Panc1 (cell line): ENCODE results near the gene SPDEF. TPM values are rescaled to one million over a fixed set of nuclear protein-coding genes. Genes with fewer than 3 reads are reported as not detected.

Experiments
- ATAC-seq: fragments of 200-7000 bp; cut with Tn5 transposase; 2 replicates; pipeline ENCODE4 v1.9.1; 2020; ENCODE audit warnings: mild to moderate bottlenecking, moderate library complexity
- BruUV-seq: library from RNA; stranded (reverse); fragments of 400-500 nt; replicated peaks from 2 replicates; lab custom pipeline; 2021; lab: Mats Ljungman, UMichigan
- CTCF ChIA-PET: fragments of 300-600 bp; sonication (Branson Sonifier 250); formaldehyde crosslinking; loops from one replicate; lab custom pipeline; 2022; ENCODE audit warnings: antibody characterized with exemption; lab: Charles Lee
- POLR2A ChIA-PET: fragments of 300-600 bp; sonication (Branson Sonifier 250); formaldehyde crosslinking; loops from one replicate; lab custom pipeline; 2022; ENCODE audit warnings: antibody characterized with exemption; lab: Charles Lee
- DNase-seq: peaks from one replicate; pipeline ENCODE4 v3.0.0-alpha.2; 2010; ENCODE audit warnings: low read depth, low spot score
- H3K27ac ChIP-seq: 2 replicates; pipeline ENCODE4 v1.5.1; 2011; ENCODE audit warnings: mild to moderate bottlenecking, low read length, inconsistent platforms
- H3K27me3 ChIP-seq: fragments of 200-500 bp; sonication (Bioruptor generic); 2 replicates; pipeline ENCODE4 v1.6.0; 2014; ENCODE audit warnings: low read length, inconsistent platforms; ENCODE audit not compliant: control insufficient read depth, insufficient read depth
- H3K36me3 ChIP-seq: fragments of 200-500 bp; sonication (Bioruptor generic); 2 replicates; pipeline ENCODE4 v1.5.1; 2014; ENCODE audit warnings: inconsistent platforms, mild to moderate bottlenecking, low read length, moderate library complexity; ENCODE audit not compliant: control insufficient read depth, insufficient read depth
- H3K4me1 ChIP-seq: 2 replicates; pipeline ENCODE4 v1.5.1; 2011; ENCODE audit warnings: inconsistent platforms, mild to moderate bottlenecking, low read length, moderate library complexity; ENCODE audit not compliant: control insufficient read depth, insufficient read depth
- H3K4me3 ChIP-seq, 2 experiments: 2 replicates each; pipeline ENCODE4 v1.5.1; 2011 to 2012; ENCODE audit warnings: low read depth in 2 of 2, low read length in 2 of 2, mild to moderate bottlenecking in 2 of 2, inconsistent platforms in 1 of 2, moderate library complexity in 1 of 2
- H3K9me3 ChIP-seq: fragments of 200-500 bp; sonication (Bioruptor generic); 2 replicates; pipeline ENCODE4 v1.5.1; 2014; ENCODE audit warnings: low read depth, mild to moderate bottlenecking, inconsistent platforms, low read length, moderate library complexity; ENCODE audit not compliant: control insufficient read depth, insufficient read depth
- CTCF ChIP-seq: fragments of 450-650 bp; IDR thresholded peaks from 2 replicates; pipeline ENCODE4 v1.5.1; 2017; ENCODE audit warnings: mild to moderate bottlenecking
- POLR2AphosphoS5 ChIP-seq: IDR thresholded peaks from 2 replicates; pipeline ENCODE4 v1.6.1; 2012; ENCODE audit warnings: mild to moderate bottlenecking, low read depth, low read length, moderate library complexity
- REST ChIP-seq, 2 experiments: IDR thresholded peaks; 2 replicates each; pipeline ENCODE4 v1.6.1; 2011 to 2012; ENCODE audit warnings: low read depth in 2 of 2, control low read depth in 1 of 2, low read length in 1 of 2, mild to moderate bottlenecking in 1 of 2, moderate library complexity in 1 of 2; ENCODE audit not compliant: insufficient read depth in 1 of 2
- SIN3A ChIP-seq: IDR thresholded peaks from 2 replicates; pipeline ENCODE4 v1.6.1; 2012; ENCODE audit warnings: low read depth, mild to moderate bottlenecking, low read length, moderate library complexity, borderline replicate concordance; ENCODE audit not compliant: insufficient read depth
- TCF7L2 ChIP-seq: IDR thresholded peaks from 2 replicates; pipeline ENCODE4 v1.6.1; 2011; ENCODE audit warnings: mild to moderate bottlenecking, low read depth, low read length, inconsistent platforms
- in situ Hi-C: cut with HindIII; loops from 2 replicates; pipeline ENCODE4 v1.10.0; 2016; ENCODE audit warnings: low sequenced_read_pairs, low pct_unique_long_range_greater_than_20kb
- intact Hi-C: fragments of 100-400 bp; cut with micrococcal nuclease; formaldehyde crosslinking; loops from one replicate; pipeline ENCODE4 v1.10.0; 2022; ENCODE audit not compliant: unreplicated experiment
- total RNA-seq: library from RNA; stranded (reverse); gene quantifications from one replicate; pipeline ENCODE4 v1.2.1, GENCODE V29; 2021; ENCODE audit not compliant: unreplicated experiment

The SPDEF gene
- total RNA-seq, 1 experiment from 2014 or later: 1.6 TPM

- BruUV-seq: no TSS peak
- H3K36me3 ChIP-seq: no peaks in the 10 kb centered on the region
- TF ChIP-seq REST (IDR thresholded peaks at IDR 0.05; ENCODE audit: insufficient read depth in 1 of 2, low read depth in 2 of 2, low read length in 1 of 2) (no peak), SIN3A (no peak), CTCF (no peak), TCF7L2 (no peak), POLR2AphosphoS5 (no peak)
- in situ Hi-C loops (no loop called here), intact Hi-C loops (no loop called here)
- ATAC-seq (no peak), DNase-seq (no peak)
- ChIA-PET POLR2A (no interaction called here), CTCF (interaction anchor here (0.6 kb wide), 1 partner anchor 28 kb away, joined by 3 read pairs; no protein-coding TSS in a partner anchor)
- peaks cover 14% of the 10 kb centered on the region for H3K4me1 ChIP-seq
- H3K4me3 ChIP-seq: no peak overlapping the region
- H3K9me3 ChIP-seq: no peaks in the 10 kb centered on the region
- H3K27ac ChIP-seq: no peak overlapping the region
- H3K27me3 ChIP-seq: no peaks in the 10 kb centered on the region
Observed at GRCh38 chr6:34549804-34550202, 6.3 kb downstream of the SPDEF start.

- POLR2A ChIA-PET: no interaction called here
- Histone ChIP-seq H3K9me3 (no peaks in the 10 kb centered on the region), H3K36me3 (no peaks in the 10 kb centered on the region), H3K27me3 (no peaks in the 10 kb centered on the region), H3K4me1 (peaks cover 8% of the 10 kb centered on the region), H3K4me3 (no peak overlapping the region), H3K27ac (no peak overlapping the region)
- CTCF ChIA-PET: interaction anchor here (0.6 kb wide), 1 partner anchor 29 kb away, joined by 3 read pairs; no protein-coding TSS in a partner anchor
- in situ Hi-C loops (no loop called here), intact Hi-C loops (no loop called here)
- TF ChIP-seq TCF7L2: no peak
- TF ChIP-seq CTCF: no peak
- no TSS peak for BruUV-seq
- no peak for ATAC-seq
- no peak for DNase-seq
Observed at GRCh38 chr6:34549026-34549803, 6.9 kb downstream of the SPDEF start.
